HUDEP-2 (cell line): Measurements from ENCODE around the gene MRPL55.

Source experiments
- DNase-seq, 76 experiments: peaks; one replicate each; lab custom pipeline; 2025; ENCODE audit not compliant: unreplicated experiment in 76 of 76; lab: John Stamatoyannopoulos, UW

The MRPL55 gene

DNA sequence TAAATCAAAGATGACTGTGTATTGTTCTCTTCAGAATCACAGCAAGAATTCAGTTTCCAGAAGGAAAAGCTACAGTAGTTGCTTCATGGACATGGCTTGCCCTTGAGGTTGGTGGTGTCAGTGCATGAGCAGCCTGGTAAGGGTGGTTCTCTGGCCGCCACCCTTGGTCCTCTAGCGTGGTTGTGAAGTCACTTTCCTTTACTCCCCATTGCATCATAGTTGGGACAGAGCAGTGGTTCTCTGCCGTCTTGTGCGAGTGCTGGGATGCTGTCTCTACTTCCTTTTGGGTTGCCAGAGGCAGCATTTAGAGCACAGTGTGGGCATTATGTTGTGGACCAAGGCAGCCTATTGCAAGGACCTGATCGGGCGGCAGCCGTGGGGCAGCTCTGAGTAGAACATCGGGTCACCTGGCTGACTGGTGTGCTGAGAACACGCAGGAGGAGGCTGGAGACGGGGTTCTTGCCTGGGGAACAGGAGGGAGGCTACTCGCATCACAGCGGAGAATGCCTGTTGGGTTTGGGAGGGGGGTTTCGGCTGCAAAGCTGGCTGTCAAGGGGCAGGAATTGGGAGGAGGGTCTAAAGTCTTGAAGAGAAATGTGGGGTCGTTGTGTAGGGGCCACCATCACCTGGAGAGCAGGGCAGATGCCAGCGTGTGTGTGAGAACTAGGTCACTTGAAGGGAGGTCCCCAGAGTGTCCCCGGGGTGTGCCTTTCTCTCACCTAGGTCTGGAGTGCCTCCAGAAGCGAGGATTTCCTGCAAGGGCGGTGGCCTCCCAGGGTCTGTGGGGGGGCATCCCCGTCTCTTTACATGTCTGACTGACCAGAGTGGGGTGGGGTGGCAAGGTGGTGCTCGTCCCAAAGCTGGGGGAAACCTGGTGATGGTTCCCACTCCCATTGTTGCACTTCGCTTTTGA lies 20.3 kb downstream of the MRPL55 start:
- DNase-seq = peak in 1 of 76 experiments; percentile 14

DNA sequence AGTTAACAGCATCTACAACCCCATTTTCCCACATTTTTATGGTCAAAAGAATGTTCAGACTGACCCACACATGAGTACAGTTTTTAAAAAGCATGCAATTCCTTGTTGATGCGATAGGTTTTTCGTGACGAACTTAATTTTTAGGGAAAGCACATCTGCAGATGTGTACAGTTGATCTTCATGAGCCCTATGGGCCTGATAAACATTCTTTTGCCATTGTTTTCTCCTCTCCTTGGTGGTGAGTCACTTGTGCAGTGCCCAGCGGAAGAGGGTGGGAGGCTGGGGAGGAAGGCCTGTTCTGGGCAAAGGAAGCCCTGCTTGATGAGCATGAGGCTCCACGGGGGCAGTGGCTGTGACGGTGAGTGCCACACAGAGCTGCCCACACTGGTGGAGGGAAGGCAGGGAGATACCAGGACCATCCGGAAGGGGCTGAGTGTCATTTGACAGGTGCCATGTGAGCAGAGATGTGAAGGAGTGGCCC lies 21.3 kb downstream of the MRPL55 start:
- peak in 45 of 76 experiments; percentile 6 to 57 (median 29) for DNase-seq

DNA sequence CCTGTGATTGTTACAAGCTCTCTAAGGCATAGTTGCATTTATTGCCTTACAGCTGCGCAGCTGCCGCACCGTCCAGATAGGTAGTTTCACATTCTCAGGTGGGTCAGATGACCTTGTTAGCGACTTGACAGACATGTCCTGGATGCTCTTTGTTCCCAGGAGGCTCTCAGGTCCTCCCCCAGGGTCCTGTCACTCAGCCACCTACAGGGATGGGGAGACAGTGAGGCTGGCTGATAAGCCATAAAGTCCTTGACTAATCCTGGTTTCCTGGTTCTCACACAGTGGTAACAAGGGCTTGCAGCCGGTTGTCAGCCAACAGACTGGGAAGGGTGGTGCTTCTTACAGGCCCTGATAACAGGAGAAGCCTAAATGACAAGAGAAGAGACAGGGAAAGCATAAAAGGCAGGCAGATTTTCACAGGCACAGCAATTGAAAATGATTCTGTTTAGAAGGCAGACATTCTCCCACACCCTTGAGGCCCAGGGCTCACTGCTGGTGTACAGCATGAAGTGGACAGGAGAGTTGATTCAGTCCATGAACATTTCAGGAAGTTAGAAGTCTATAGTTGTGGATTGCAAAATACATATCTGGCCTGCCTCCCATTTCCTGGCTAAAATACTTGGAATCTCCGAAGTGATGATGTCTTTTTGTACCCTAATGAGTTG lies 23.7 kb downstream of the MRPL55 start:
- peak in 60 of 76 experiments; percentile 9 to 71 (median 40) for DNase-seq

DNA sequence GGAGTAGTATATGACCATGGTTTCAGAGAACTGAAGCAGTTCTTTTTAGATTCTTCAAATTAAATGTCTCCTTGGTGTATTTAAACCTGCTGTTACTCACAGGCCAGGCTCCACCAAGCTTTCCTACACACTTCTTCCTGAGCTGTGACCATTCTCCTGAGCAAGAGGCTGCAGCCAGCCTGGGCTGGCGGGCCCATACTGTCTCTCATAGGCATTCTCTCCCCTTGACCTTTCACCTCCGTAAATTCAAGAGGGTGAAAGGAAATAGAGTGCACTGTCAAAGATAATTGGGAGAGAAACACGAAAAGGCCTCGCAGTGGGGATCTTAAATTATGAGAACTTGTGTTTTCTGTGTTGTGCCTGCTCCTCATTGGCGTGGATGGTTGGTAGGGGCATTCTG lies 24.3 kb downstream of the MRPL55 start:
- DNase-seq = no peak

DNA sequence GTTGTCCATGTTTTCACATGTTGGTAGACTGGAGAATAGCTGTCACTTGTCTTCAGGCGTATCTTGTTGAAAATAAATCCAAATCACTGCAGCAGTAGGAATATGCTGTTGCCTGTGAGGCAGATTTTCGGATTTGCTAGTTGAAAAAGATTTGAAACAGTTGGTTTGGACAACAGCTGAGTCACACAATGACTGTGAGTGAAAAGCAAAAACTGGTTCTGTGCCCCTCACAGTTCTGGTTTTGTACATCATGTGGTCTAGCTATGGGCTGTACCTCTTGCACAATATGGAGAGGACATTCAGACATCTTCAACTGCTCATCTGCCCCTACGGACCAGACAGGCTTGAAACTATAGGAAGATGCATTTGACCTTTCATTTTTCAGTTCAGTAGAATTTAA lies 24.8 kb downstream of the MRPL55 start:
- DNase-seq = peak in 1 of 76 experiments; percentile 14

DNA sequence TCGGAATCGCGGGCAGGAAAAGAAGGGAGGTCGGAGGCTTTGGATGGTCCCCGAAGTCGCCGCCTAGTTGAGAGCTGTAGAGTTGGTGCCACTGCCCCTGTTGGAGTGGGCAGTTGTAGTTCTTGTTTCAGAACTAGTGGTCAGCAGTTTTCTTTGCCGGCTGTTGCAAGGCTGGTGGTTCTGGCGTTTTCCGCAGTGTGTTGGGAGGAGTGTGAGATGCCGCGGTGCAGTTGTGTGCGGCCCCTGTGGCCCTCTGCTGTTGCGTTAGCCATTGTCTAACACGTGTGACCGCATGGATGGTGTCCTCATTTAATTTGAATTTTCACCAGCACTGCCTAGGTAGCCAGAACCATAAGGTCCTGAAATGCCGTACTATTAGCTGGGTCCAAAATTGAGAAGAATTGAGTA lies 25.2 kb downstream of the MRPL55 start:
- DNase-seq = no peak

DNA sequence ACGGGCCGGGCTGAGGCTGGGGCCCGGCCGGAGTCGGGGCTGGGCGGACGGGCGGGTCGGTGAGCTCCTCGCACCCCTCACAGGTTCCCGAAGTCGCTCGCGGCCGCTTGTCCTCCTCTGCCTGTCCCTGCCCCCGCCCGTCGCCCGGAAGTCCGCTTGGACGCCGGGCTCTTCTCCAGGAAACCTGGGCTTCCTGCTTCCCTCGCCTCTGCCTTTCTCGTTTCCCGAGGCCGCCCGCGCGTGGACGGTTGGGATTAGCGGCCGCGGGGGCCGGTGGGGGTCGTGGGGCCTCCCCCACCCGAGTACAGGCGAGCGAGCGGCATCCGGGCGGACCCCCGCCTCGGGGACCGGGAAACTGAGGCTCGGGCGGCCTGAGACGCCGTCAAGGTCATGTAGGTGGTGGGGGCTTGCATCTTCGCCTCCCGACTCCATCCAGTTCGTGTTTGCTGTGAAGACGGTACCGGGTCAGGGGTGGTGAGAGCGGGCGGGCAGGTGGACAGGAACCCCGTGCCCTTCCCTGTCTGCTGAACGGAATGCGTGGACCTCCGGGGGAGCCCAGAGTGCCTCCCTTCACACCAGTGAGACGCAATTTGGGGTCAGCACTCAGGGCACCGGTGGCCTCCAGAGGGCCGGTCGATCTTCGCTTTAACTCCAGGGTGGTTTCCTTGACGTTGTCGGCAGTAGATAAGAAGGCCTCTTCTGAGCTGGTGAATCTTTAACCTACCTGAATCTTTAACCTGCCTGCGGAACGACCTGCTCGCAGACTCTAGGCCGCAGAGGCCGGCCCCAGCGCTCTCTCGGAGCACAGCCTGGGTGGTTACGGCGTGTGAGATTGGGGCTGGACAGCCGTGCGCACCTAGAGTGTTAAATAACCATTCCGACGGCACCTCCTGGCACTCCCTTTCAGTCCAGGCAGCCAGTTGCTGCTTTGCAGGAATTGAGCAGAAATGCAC lies 25.9 kb downstream of the MRPL55 start:
- DNase-seq = peak in 8 of 76 experiments; percentile 7 to 44 (median 18)

DNA sequence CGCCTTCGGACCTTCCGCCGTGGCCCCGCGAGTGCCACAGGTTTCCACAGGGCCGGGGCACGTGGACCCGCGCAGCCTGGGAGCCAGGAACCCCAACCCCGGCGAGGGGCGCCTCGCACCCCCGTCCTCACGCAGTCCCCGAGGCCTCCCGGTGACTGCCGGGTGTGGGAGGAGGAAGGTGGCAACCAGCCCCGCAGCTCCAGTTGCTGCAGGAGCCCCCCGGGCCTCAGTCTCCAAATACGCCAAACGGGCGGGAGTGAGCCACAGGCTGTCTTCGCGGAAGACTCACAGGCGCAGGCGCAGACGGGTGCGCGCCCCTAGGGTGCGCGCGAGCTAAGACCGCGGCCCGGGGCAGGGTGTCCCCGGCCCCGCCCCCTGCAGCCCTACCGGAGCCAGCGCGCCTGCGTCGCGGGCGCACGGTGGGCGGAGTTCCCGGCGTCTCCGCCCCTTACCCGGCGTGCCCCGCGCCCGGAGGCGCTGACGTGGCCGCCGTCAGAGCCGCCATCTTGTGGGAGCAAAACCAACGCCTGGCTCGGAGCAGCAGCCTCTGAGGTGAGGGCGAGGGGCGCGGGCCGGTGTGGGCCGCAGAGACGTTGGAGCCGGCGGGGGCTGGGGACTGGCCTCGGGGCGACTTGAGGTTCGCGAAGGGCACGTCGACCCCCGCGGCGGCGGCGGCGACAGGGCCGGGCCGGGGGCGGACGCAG lies 26.7 kb downstream of the MRPL55 start, which contains the start of gene ARF1:
ARF1 (plus strand) TSS at position 495 of the 704 bp plus-strand sequence. CDS start 14,407 bp downstream, outside the sequence.
- DNase-seq = peak in 72 of 76 experiments; percentile 41 to 93 (median 81)

DNA sequence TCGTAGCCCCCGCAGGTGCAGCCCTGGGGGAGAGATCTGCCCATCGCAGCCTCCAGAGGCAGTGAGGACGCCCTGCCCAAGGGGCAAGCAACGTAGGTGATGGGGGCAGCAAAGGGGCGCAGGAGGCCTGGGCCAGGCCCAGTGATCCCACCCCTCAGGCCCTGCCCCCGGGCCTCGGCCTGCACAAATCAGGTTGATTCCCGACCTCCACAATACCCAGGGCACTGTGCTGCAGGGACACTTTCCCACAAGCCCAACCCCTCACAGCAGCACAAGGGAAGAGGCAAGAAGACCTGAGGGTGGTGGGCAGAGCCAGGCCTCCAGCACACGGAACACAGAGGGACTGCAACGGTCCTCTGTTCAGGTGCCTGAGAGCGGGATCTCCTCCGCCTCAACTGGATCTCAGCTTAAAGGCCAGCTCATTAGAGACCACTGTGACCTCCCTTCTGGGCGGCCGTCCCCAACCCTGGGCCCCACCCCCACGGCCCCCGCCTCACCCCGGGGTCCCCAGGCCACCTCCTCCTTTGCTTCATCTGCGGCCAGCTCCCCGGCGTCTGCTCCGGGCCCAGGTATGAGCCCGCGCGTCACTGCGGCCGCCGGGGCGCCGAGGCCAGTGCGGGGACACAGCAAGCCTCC lies 27.4 kb downstream of the MRPL55 start:
- peak in 1 of 76 experiments; percentile 32 for DNase-seq

DNA sequence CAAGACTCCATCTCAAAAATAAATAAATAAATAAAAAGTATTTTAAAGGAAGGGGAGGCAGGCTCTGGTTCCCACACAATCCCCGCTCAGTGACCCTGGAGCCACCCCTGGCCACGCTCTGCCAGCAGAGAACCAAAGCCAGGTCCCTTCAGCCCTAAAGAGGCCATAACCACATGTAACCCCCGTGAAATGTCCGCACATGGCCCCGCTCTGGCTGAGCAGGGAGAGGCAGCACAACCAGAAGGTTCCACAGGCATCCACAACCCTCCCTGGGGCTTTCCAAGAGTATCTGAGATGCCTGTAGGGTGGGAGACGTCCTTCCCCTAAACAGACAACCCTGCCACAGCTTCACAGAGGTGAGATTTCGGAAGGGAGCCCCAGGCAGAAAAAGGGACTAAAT lies 28.0 kb downstream of the MRPL55 start:
- DNase-seq = no peak

DNA sequence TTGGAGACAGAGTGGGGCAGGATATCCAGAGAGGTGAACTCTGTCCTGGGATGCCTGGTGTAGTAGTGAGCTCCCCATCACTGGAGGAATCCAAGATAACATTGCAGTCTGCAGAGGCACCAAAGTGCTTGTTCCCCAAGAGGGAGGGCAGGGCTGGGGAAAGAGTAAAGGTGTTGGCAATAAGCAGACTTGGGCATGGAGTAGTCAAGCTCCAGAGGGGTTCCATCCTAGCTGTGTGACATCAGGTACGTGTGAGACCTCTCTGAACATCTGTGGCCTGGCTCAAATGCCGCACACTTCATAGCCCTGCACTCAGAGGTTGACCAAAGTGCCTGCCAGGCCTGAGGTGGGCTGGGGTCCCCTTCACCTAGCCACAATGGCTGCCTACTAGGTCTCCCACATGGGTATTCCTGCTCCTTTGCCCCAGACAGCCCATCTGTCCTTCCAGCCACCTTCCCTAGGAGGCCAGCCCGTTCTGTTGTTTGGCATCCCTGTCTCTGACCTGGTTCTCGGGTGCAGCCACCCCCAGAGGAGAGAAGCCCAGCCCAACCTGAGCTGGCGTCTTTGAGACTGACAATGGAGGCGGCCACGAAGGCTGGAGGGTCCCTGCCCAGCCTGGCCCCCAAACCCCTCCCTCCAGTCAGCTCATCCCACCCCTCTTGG lies 29.4 kb downstream of the MRPL55 start:
- no peak for DNase-seq

DNA sequence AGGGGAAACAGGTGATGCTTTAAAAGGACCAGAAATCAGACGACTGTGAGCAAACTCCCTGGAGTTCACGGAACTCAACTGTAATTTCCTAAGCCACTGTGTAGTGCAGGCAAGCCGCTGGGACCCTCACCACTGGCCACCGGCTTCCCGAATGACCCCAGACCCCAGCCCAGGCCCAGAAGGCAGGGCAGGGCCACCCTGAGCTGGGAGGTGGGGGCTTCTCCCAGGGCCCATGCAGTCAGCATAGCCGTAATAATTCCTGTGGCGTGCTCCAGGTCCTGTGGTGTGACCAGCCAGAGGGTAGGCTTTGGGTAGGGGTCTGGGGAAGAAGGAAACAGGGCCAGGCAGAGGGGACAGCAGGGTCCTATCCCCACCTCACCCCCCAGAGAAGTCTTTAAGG lies 30.1 kb downstream of the MRPL55 start:
- DNase-seq = no peak

DNA sequence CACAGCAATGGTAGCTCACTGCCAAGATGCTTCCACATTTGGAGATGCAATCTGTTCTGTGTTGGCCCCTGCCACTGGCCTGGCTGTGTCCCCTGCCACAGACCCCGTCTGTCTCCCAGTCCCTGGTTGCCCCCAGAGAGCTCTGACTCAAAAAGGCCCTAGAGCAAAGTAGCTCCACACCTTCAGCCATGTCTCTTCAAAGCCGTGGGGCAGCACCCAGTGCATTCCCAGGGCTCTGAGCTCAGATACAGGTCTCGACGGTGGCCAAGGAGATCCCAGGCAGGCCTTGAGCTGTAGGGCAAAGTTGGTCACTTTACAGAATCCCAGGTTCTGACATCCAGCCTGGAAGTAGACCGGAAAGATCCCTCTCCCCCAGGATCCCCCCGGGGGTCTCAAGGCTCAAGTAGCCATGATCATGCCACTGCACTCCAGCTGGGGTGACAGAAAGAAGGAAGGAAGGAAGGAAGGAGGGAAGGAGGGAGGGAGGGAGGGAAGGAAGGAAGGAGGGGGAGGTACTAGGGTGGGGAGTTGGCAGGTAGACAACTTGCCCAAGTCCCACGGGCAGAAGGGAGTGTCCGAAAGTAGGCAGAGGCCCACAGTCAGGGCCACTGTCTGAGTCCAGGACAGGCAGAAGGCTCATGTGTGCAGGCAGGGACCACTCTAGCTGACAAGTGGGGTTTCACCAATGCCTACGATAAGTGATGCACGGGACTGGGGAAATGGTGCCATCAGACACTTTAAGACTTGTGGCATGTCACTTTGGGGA lies 31.4 kb downstream of the MRPL55 start:
- DNase-seq = no peak

DNA sequence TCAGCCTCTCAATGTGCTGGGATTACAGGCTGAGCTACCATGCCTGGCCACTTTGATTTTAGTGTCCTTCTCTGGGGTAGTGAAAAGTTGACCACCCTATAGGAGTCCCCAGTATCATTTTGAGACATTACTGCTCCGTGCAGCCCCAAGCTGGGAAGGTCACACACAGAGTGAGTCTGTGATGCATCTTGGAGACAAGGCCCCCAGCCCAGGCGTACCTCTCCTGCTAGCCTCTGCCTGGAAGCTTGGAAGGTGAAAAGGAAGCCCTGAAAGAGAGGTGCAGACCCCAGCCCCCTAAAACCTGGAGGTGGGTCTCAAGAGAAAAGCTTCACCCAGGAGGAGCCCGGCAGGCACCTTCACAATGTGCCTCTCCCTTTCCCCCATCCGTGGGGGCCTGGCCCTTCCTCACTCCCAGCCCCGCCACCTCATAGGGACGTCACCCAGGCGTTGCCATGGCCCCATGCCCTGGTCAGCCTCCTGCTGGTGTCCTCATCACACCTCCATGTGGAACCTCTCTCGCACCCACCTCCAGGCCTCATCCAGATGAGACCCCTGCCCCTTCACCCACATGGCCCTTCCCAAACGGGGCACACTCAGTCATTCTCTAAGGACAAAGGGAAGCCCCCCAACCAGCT lies 32.2 kb downstream of the MRPL55 start:
- DNase-seq = no peak

DNA sequence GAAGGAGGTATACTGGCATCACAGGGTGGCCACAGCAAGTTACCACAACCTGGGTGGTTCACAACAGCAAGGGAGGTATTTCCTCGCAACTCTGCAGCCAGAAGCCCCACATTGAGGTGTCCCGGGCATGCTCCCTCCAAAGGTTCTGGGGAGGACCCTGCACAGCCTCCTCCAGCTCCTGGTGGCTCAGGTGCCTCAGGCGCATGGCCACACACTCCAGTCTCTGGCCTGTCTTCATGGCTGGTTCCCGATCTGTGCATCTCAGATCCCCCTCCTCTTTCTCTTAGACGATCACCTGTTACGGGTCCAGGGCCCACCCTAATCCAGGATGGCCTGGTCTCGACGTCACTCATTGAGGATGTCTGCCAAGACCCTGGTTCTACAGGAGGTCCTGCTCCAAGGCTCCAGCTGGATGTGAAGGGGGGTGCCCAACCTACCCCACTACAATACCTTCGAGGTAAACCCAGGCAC lies 33.3 kb downstream of the MRPL55 start:
- DNase-seq = no peak

DNA sequence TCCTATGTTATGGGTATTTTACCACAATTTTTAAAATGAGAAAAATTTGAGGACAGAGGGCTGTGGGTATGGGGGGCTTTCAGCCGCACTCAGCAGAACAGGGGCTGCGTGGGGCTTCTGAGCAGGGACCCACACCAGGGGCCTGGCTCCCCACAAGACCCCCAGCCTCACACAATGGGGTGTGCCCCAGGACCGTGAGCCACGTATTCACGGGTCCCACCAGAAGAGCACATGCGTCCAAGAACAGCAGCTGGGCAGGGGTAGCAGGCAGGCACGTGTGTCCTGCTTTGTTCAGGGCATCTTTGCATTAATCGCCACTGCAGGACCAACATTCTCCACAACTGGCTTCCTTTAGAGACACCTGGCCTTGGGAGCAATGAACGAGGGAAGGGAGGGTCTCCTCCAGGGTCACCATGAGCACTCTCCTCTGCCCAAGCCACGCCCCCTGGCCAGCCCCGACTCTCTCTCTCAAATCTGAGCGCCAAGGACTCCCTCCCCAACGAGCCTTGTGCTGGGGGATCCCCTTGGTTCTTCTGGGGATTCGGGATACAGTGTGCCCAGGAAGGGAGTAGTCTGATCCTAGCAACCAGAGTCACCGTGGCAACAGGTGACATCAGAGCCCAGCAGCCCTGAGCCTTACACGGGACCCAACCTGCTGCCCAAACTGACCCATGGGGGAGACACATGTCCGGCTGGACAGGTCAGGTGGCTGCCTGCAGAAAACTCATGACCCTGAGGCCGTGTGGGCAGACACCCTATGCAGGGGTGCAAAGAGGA lies 34.0 kb downstream of the MRPL55 start:
- no peak for DNase-seq
